HepG2 (cell line): Measurements from ENCODE around the gene GCLM. TPM values are rescaled to one million over a fixed set of nuclear protein-coding genes. Genes with fewer than 3 reads are reported as not detected.

Experiments used
- ARID4A ChIP-seq: sonication (generic); formaldehyde crosslinking; IDR thresholded peaks from 2 replicates; pipeline ENCODE4 v1.5.0; 2020; ENCODE audit warnings: mild to moderate bottlenecking, missing genetic modification reagents, borderline replicate concordance
- GABPB1 ChIP-seq: IDR thresholded peaks from 2 replicates; pipeline ENCODE4 v1.6.1; 2016; ENCODE audit warnings: mild to moderate bottlenecking, missing genetic modification reagents, moderate library complexity, missing compliant biosample characterization
- MTERF4 ChIP-seq: sonication (generic); formaldehyde crosslinking; IDR thresholded peaks from 2 replicates; pipeline ENCODE4 v1.8.0; 2023; ENCODE audit warnings: mild to moderate bottlenecking, missing genetic modification reagents
- NFKB2 ChIP-seq: sonication (generic); formaldehyde crosslinking; IDR thresholded peaks from 2 replicates; pipeline ENCODE4 v1.4.0; 2020; ENCODE audit warnings: missing genetic modification reagents, borderline replicate concordance
- PHF21A ChIP-seq: sonication (generic); formaldehyde crosslinking; IDR thresholded peaks from 2 replicates; pipeline ENCODE4 v1.5.0; 2020; ENCODE audit warnings: mild to moderate bottlenecking, missing genetic modification reagents
- PITX1 ChIP-seq: sonication (generic); formaldehyde crosslinking; IDR thresholded peaks from 2 replicates; pipeline ENCODE4 v1.5.1; 2020; ENCODE audit warnings: mild to moderate bottlenecking, missing genetic modification reagents
- POGZ ChIP-seq: sonication (generic); formaldehyde crosslinking; IDR thresholded peaks from 2 replicates; pipeline ENCODE4 v1.4.0; 2020; ENCODE audit warnings: mild to moderate bottlenecking, missing genetic modification reagents
- RBFOX2 ChIP-seq: fragments of 200-400 bp; formaldehyde crosslinking; IDR thresholded peaks from 2 replicates; pipeline ENCODE4 v1.6.1; 2017; ENCODE audit warnings: low read depth, mild to moderate bottlenecking, low read length
- RFXAP ChIP-seq: sonication (generic); formaldehyde crosslinking; IDR thresholded peaks from 2 replicates; pipeline ENCODE4 v1.4.0; 2020; ENCODE audit warnings: missing genetic modification reagents, borderline replicate concordance
- SMAD1 ChIP-seq: sonication (generic); formaldehyde crosslinking; IDR thresholded peaks from 2 replicates; pipeline ENCODE4 v1.4.0; 2020; ENCODE audit warnings: missing genetic modification reagents, low read depth, mild to moderate bottlenecking, borderline replicate concordance
- UBTF ChIP-seq: sonication (generic); formaldehyde crosslinking; IDR thresholded peaks from 2 replicates; pipeline ENCODE4 v1.4.0; 2020; ENCODE audit warnings: mild to moderate bottlenecking, missing genetic modification reagents
- ZBTB42 ChIP-seq: sonication (generic); formaldehyde crosslinking; IDR thresholded peaks from 2 replicates; pipeline ENCODE4 v1.5.0; 2020; ENCODE audit warnings: mild to moderate bottlenecking, missing genetic modification reagents
- ZBTB49 ChIP-seq: sonication (generic); formaldehyde crosslinking; IDR thresholded peaks from 2 replicates; pipeline ENCODE4 v1.4.0; 2020; ENCODE audit warnings: missing genetic modification reagents, borderline replicate concordance
- ZNF576 ChIP-seq: sonication (generic); formaldehyde crosslinking; IDR thresholded peaks from 2 replicates; pipeline ENCODE4 v1.4.0; 2020; ENCODE audit warnings: mild to moderate bottlenecking, missing genetic modification reagents
- ZNF577 ChIP-seq: sonication (generic); formaldehyde crosslinking; IDR thresholded peaks from 2 replicates; pipeline ENCODE4 v1.4.0; 2020; ENCODE audit warnings: mild to moderate bottlenecking, low read depth, missing genetic modification reagents, borderline replicate concordance
- ZNF629 ChIP-seq: sonication (generic); formaldehyde crosslinking; conservative IDR thresholded peaks from 2 replicates; pipeline ENCODE4 v1.5.0; 2020; ENCODE audit warnings: missing genetic modification reagents
- ZNF788 ChIP-seq: sonication (generic); formaldehyde crosslinking; IDR thresholded peaks from 2 replicates; pipeline ENCODE4 v1.5.0; 2020; ENCODE audit warnings: mild to moderate bottlenecking, missing genetic modification reagents, borderline replicate concordance
- polyA plus RNA-seq, 8 experiments: library from polyadenylated mRNA; depleted of rRNA in 3 of 8; stranded (reverse) in 7 of 8; unstranded in 1 of 8; fragments of >200 nt; fragmentation: Illumina TruSeq in 4 of 8; extraction: Trizol in 4 of 8; gene quantifications; 2 replicates each; pipeline versions ENCODE4 v1.2.1 to v1.2.3, GENCODE V29; 2011 to 2016; ENCODE audit warnings: low read depth in 4 of 8, missing spikeins in 1 of 8, mixed read lengths in 1 of 8; ENCODE audit not compliant: insufficient read depth in 1 of 8
- total RNA-seq, 5 experiments: library from RNA; depleted of rRNA; stranded (reverse); fragments of >200 nt; fragmentation: Illumina TruSeq; extraction: Trizol; gene quantifications; 2 replicates each; pipeline ENCODE4 v1.2.3, GENCODE V29; 2016; ENCODE audit warnings: low read depth in 1 of 5

GCLM gene
- total and polyA plus RNA-seq, 2 of the 13 experiments (the other 11 are each of a cell fraction or from before 2014, with no cell fraction given), result 8.7 to 29.9 TPM

GRCh38 chr1:93846992-93847810 lies 62.0 kb downstream of the GCLM start (continued):
- no peak for TF ChIP-seq ZBTB49 (CRISPR knock-in tag)
- peak; percentile 37; the same call in 1 of the 2 replicates for TF ChIP-seq ARID4A (CRISPR knock-in tag)
- peak; percentile 65 for TF ChIP-seq MTERF4 (CRISPR knock-in tag)
- TF ChIP-seq GABPB1, result peak; percentile 80
- peak; percentile 71; the same call in 1 of the 2 replicates for TF ChIP-seq ZNF576 (CRISPR knock-in tag)
- peak; percentile 25; the same call in 1 of the 2 replicates for TF ChIP-seq ZNF577 (CRISPR knock-in tag)
- TF ChIP-seq SMAD1 (CRISPR knock-in tag), result 0 out of 2 replicates have a peak, but pooled peaks have one; percentile 63
- TF ChIP-seq ZBTB42 (CRISPR knock-in tag), result 0 out of 2 replicates have a peak, but pooled peaks have one; percentile 16
- peak; percentile 79; the same call in 1 of the 2 replicates for TF ChIP-seq PITX1
- TF ChIP-seq UBTF, result peak; percentile 94
- peak; percentile 46; the same call in 1 of the 2 replicates for TF ChIP-seq NFKB2
- TF ChIP-seq ZNF629 (CRISPR knock-in tag), result no peak; the same call in 1 of the 2 replicates
- TF ChIP-seq RFXAP (CRISPR knock-in tag), result peak; percentile 21
- TF ChIP-seq POGZ (CRISPR knock-in tag), result peak; percentile 51; the same call in 1 of the 2 replicates
- TF ChIP-seq PHF21A (CRISPR knock-in tag), result peak; percentile 74
- peak; percentile 75; the same call in 1 of the 2 replicates for TF ChIP-seq ZNF788
- peak; percentile 79 for TF ChIP-seq RBFOX2
